ENCODE data around the gene HBG2.

HBG2 gene

GRCh38 chr11:5226732-5227310 lies 27.8 kb downstream of the HBG2 start, which contains the start of gene HBB:
Gene HBB, minus strand, starts transcription at chr11:5227071. Its CDS starts 50 bp downstream, at chr11:5227021.
- no peak for DNase-seq

DNA sequence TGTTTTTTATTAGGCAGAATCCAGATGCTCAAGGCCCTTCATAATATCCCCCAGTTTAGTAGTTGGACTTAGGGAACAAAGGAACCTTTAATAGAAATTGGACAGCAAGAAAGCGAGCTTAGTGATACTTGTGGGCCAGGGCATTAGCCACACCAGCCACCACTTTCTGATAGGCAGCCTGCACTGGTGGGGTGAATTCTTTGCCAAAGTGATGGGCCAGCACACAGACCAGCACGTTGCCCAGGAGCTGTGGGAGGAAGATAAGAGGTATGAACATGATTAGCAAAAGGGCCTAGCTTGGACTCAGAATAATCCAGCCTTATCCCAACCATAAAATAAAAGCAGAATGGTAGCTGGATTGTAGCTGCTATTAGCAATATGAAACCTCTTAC lies 29.1 kb downstream of the HBG2 start:
- no peak for DNase-seq

DNA sequence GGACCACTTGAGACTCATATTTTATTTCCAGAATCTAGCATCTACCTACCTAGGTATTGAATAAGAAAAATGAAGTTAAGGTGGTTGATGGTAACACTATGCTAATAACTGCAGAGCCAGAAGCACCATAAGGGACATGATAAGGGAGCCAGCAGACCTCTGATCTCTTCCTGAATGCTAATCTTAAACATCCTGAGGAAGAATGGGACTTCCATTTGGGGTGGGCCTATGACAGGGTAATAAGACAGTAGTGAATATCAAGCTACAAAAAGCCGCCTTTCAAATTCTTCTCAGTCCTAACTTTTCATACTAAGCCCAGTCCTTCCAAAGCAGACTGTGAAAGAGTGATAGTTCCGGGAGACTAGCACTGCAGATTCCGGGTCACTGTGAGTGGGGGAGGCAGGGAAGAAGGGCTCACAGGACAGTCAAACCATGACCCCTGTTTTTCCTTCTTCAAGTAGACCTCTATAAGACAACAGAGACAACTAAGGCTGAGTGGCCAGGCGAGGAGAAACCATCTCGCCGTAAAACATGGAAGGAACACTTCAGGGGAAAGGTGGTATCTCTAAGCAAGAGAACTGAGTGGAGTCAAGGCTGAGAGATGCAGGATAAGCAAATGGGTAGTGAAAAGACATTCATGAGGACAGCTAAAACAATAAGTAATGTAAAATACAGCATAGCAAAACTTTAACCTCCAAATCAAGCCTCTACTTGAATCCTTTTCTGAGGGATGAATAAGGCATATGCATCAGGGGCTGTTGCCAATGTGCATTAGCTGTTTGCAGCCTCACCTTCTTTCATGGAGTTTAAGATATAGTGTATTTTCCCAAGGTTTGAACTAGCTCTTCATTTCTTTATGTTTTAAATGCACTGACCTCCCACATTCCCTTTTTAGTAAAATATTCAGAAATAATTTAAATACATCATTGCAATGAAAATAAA lies 29.8 kb downstream of the HBG2 start:
- no peak for DNase-seq

GRCh38 chr11:5223686-5224085 lies 30.9 kb downstream of the HBG2 start:
- DNase-seq, result no peak

DNA sequence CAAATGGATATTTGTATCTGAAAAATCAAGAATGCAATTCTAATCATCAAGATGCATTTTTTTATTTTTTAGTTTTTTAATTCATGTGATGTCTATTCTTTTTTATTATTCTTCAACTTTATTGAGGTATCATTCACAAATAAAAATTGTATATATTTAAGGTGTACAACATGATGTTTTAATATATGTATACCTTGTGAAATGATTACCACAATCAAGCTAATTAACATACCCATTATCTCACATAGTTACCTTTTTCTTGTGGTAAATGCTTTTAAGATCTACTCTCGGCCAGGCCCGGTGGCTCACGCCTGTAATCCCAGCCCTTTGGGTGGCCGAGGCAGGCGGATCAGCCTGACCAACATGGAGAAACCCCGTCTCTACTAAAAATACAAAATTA lies 31.4 kb downstream of the HBG2 start:
- DNase-seq, result no peak

GRCh38 chr11:5210376-5210885 lies 44.1 kb downstream of the HBG2 start:
- no peak for DNase-seq

GRCh38 chr11:5204787-5205186 lies 49.8 kb downstream of the HBG2 start:
- no peak for DNase-seq

- DNase-seq, result no peak
Observed at GRCh38 chr11:5203366-5203765, 51.2 kb downstream of the HBG2 start.

All from NCI-H1436 (cell line).